T-cell (primary cell): ENCODE data around the gene MLKL. TPM values are rescaled to one million over a fixed set of nuclear protein-coding genes. Genes with fewer than 3 reads are reported as not detected.

Source experiments
- ATAC-seq, 4 experiments: fragments of 200-7000 bp in 3 of 4; fragments of 150-1000 bp in 1 of 4; cut with Tn5 transposase; replicated peaks in 1 of 4; 1 replicate in 3 of 4; 2 replicates in 1 of 4; pipeline ENCODE4 v1.10.0; 2021; ENCODE audit warnings: moderate library complexity in 3 of 4, mild to moderate bottlenecking in 2 of 4, moderate number of reproducible peaks in 1 of 4
- CTCF ChIA-PET, 2 donors: fragments of 300-600 bp; sonication (Branson Sonifier 250); formaldehyde crosslinking; loops; one replicate each; lab custom pipeline; 2022; ENCODE audit warnings: antibody characterized with exemption in 2 of 2; lab: Charles Lee
- POLR2A ChIA-PET, 2 donors: fragments of 300-600 bp; sonication (Branson Sonifier 250); formaldehyde crosslinking; loops; one replicate each; lab custom pipeline; 2022; ENCODE audit warnings: antibody characterized with exemption in 2 of 2; lab: Charles Lee
- DNase-seq, 35 experiments: peaks; one replicate each; pipeline versions ENCODE4 v3.0.0 to v3.0.0-alpha.2; 2013 to 2023
- H3K27ac ChIP-seq: one replicate; pipeline ENCODE4 v1.5.1; 2013; ENCODE audit warnings: low read length
- H3K27me3 ChIP-seq, 2 experiments: replicated peaks in 1 of 2; 1 replicate in 1 of 2; 2 replicates in 1 of 2; pipeline versions ENCODE4 v1.6.1 to v1.7.0; 2013; ENCODE audit warnings: low read length in 1 of 2, mixed read lengths in 1 of 2; ENCODE audit not compliant: control insufficient read depth in 2 of 2, insufficient read depth in 2 of 2; ENCODE audit errors: extremely low read depth in 1 of 2
- H3K36me3 ChIP-seq, 2 donors: 1 replicate in 1 of 2; 2 replicates in 1 of 2; pipeline versions ENCODE4 v1.6.1 to v1.7.0; 2013; ENCODE audit warnings: low read length in 1 of 2; ENCODE audit not compliant: control insufficient read depth in 2 of 2, insufficient read depth in 1 of 2; ENCODE audit errors: extremely low read depth in 1 of 2
- H3K4me1 ChIP-seq, 2 experiments: 1 replicate in 1 of 2; 2 replicates in 1 of 2; pipeline versions ENCODE4 v1.6.1 to v1.7.0; 2013; ENCODE audit warnings: low read length in 2 of 2, mixed read lengths in 1 of 2; ENCODE audit not compliant: insufficient read depth in 2 of 2, control insufficient read depth in 1 of 2; ENCODE audit errors: extremely low read depth in 1 of 2
- H3K4me3 ChIP-seq, 2 donors: 1 replicate in 1 of 2; 2 replicates in 1 of 2; pipeline versions ENCODE4 v1.5.1 to v1.7.0; 2013; ENCODE audit warnings: mild to moderate bottlenecking in 2 of 2, low read length in 1 of 2, moderate library complexity in 1 of 2; ENCODE audit not compliant: control insufficient read depth in 1 of 2; ENCODE audit errors: extremely low read depth in 1 of 2
- H3K9me3 ChIP-seq: 2 replicates; pipeline ENCODE4 v1.7.0; 2013
- H3K27ac Mint-ChIP-seq, 2 donors: one replicate each; pipeline ENCODE4 v1.8.0; 2020 to 2021; ENCODE audit warnings: mild to moderate bottlenecking in 2 of 2, mixed read lengths in 2 of 2
- H3K27me3 Mint-ChIP-seq, 2 donors: one replicate each; pipeline ENCODE4 v1.8.0; 2021 to 2022; ENCODE audit warnings: mixed read lengths in 2 of 2
- H3K36me3 Mint-ChIP-seq: one replicate; pipeline ENCODE4 v1.8.0; 2021; ENCODE audit warnings: mixed read lengths
- H3K4me1 Mint-ChIP-seq, 3 donors: one replicate each; pipeline ENCODE4 v1.8.0; 2020 to 2022; ENCODE audit warnings: mixed read lengths in 3 of 3, mild to moderate bottlenecking in 1 of 3
- H3K4me3 Mint-ChIP-seq, 3 donors: one replicate each; pipeline ENCODE4 v1.8.0; 2020 to 2022; ENCODE audit warnings: mild to moderate bottlenecking in 3 of 3, mixed read lengths in 3 of 3, moderate library complexity in 3 of 3
- H3K9me3 Mint-ChIP-seq, 3 donors: one replicate each; pipeline ENCODE4 v1.8.0; 2020 to 2022; ENCODE audit warnings: mixed read lengths in 3 of 3
- WGBS: methylation state at CpG from one replicate; pipeline ENCODE4 v1.1.5; 2013; ENCODE audit warnings: missing lambda C conversion rate; ENCODE audit not compliant: insufficient coverage; 5-methylcytosine and 5-hydroxymethylcytosine counted together
- total RNA-seq, 35 experiments: library from RNA in 6 of 35; stranded (reverse) in 6 of 35; fragments of 120-200 nt in 1 of 35; gene quantifications; one replicate each; pipeline versions ENCODE4 v1.2.1 to v1.2.4 and lab custom pipeline; 2013 to 2026

The MLKL gene
- total RNA-seq, 5 donors from 2014 or later (not counting 1 experiment from before 2014, with no cell fraction given), result 27.4 to 40.7 (median 33.4) TPM

- ChIA-PET POLR2A (interaction anchor here in 1 of 2 donors (0.5 kb wide), 1 partner anchor 9 kb away, joined by 5 read pairs; no protein-coding TSS in a partner anchor), CTCF (no interaction called here)
- no peak for DNase-seq
- Mint-ChIP-seq H3K27me3 (no peaks in the 10 kb centered on the region), H3K4me3 (no peak overlapping the region), H3K36me3 (peaks cover 51% of the 10 kb centered on the region), H3K27ac (peak overlapping the region; percentile 30 to 86), H3K4me1 (peaks cover 8 to 18% (median 11%) of the 10 kb centered on the region in 3 donors), H3K9me3 (no peaks in the 10 kb centered on the region)
- ATAC-seq, result no peak
- Histone ChIP-seq H3K4me3 (no peak overlapping the region), H3K27me3 (no peaks in the 10 kb centered on the region), H3K4me1 (no peaks in the 10 kb centered on the region), H3K27ac (no peak overlapping the region), H3K36me3 (peaks cover 13 to 90% of the 10 kb centered on the region in 2 donors), H3K9me3 (no peaks in the 10 kb centered on the region)
- 93% methylated on average over 4 of the region's 6 CpGs for WGBS
These were observed 73.0 kb downstream of the MLKL start for GRCh38 chr16:74627506-74628220.

GRCh38 chr16:74626741-74627416 lies 73.8 kb downstream of the MLKL start:
- Mint-ChIP-seq H3K4me1 (peaks cover 8 to 20% (median 11%) of the 10 kb centered on the region in 3 donors), H3K27me3 (no peaks in the 10 kb centered on the region), H3K9me3 (no peaks in the 10 kb centered on the region), H3K27ac (peak overlapping the region; percentile 9 to 30), H3K4me3 (no peak overlapping the region), H3K36me3 (peaks cover 49% of the 10 kb centered on the region)
- ChIA-PET POLR2A (no interaction called here), CTCF (interaction anchor here in 1 of 2 donors (0.6 kb wide), 1 partner anchor 18 kb away, joined by 3 read pairs; no protein-coding TSS in a partner anchor)
- DNase-seq (no peak), ATAC-seq (no peak)
- peaks cover 18 to 90% of the 10 kb centered on the region in 2 donors for H3K36me3 ChIP-seq
- H3K4me3 ChIP-seq, result no peak overlapping the region
- no CpG with 5 or more reads among the region's 1 CpG for WGBS
- no peaks in the 10 kb centered on the region for H3K27me3 ChIP-seq
- no peaks in the 10 kb centered on the region for H3K9me3 ChIP-seq
- no peaks in the 10 kb centered on the region for H3K4me1 ChIP-seq
- no peak overlapping the region for H3K27ac ChIP-seq

GRCh38 chr16:74625500-74626350 lies 74.9 kb downstream of the MLKL start:
- POLR2A ChIA-PET, result no interaction called here
- no peaks in the 10 kb centered on the region for H3K9me3 ChIP-seq
- 95% methylated on average over 8 of the region's 14 CpGs for WGBS
- Mint-ChIP-seq H3K4me1 (peaks cover 8 to 20% (median 11%) of the 10 kb centered on the region in 3 donors), H3K27ac (peak overlapping the region in 1 of 2 donors; percentile 31), H3K36me3 (peaks cover 54% of the 10 kb centered on the region), H3K4me3 (no peak overlapping the region), H3K27me3 (no peaks in the 10 kb centered on the region), H3K9me3 (no peaks in the 10 kb centered on the region)
- no peak overlapping the region for H3K27ac ChIP-seq
- CTCF ChIA-PET, result interaction anchor here (0.6 to 1.7 kb wide), 3 partner anchors 16 to 26 kb away, joined by 3 to 4 read pairs (median 3); no protein-coding TSS in a partner anchor
- no peaks in the 10 kb centered on the region for H3K4me1 ChIP-seq
- no peak for DNase-seq
- ATAC-seq, result no peak
- H3K27me3 ChIP-seq, result no peaks in the 10 kb centered on the region
- peaks cover 16 to 87% of the 10 kb centered on the region in 2 donors for H3K36me3 ChIP-seq
- no peak overlapping the region for H3K4me3 ChIP-seq

GRCh38 chr16:74623839-74624235 lies 76.8 kb downstream of the MLKL start:
- CTCF ChIA-PET, result interaction anchor here (1.7 to 2.4 kb wide), 2 partner anchors 17 to 28 kb away, joined by 3 to 9 read pairs; partner anchors contain the start of gene GLG1 (in 1 of the 2)
- Mint-ChIP-seq H3K27me3 (no peaks in the 10 kb centered on the region), H3K4me1 (peaks cover 8 to 20% (median 10%) of the 10 kb centered on the region in 3 donors), H3K27ac (no peak overlapping the region), H3K4me3 (no peak overlapping the region), H3K36me3 (peaks cover 46% of the 10 kb centered on the region), H3K9me3 (no peaks in the 10 kb centered on the region)
- POLR2A ChIA-PET, result no interaction called here
- Histone ChIP-seq H3K27me3 (no peaks in the 10 kb centered on the region), H3K27ac (no peak overlapping the region), H3K4me1 (no peaks in the 10 kb centered on the region), H3K4me3 (no peak overlapping the region), H3K9me3 (no peaks in the 10 kb centered on the region), H3K36me3 (peaks cover 13 to 75% of the 10 kb centered on the region in 2 donors)
- DNase-seq (no peak), ATAC-seq (no peak)
- 90% methylated on average over 3 of the region's 6 CpGs for WGBS

GRCh38 chr16:74623214-74623838 lies 77.3 kb downstream of the MLKL start:
- no peak overlapping the region for H3K4me3 ChIP-seq
- Mint-ChIP-seq H3K27ac (peak overlapping the region; percentile 30 to 58), H3K4me3 (no peak overlapping the region), H3K4me1 (peaks cover 8 to 20% (median 10%) of the 10 kb centered on the region in 3 donors), H3K36me3 (peaks cover 41% of the 10 kb centered on the region), H3K9me3 (no peaks in the 10 kb centered on the region), H3K27me3 (no peaks in the 10 kb centered on the region)
- 9% methylated on average over 2 of the region's 4 CpGs for WGBS
- no peak overlapping the region for H3K27ac ChIP-seq
- ATAC-seq (peak; percentile 53 to 60 (median 54)), DNase-seq (peak in 3 of 35 experiments; percentile 7 to 71 (median 16))
- ChIA-PET CTCF (interaction anchor here (0.6 to 2.4 kb wide), 9 partner anchors 9 to 327 kb away, joined by 3 to 9 read pairs (median 3); partner anchors contain the start of genes GLG1 (in 1 of the 2), PSMD7 (in 1 of the 2) and RFWD3 (in 1 of the 2)), POLR2A (no interaction called here)
- peaks cover 12 to 70% of the 10 kb centered on the region in 2 donors for H3K36me3 ChIP-seq
- no peaks in the 10 kb centered on the region for H3K27me3 ChIP-seq
- H3K4me1 ChIP-seq, result no peaks in the 10 kb centered on the region
- H3K9me3 ChIP-seq, result no peaks in the 10 kb centered on the region
